Articular chondrocyte of knee joint (primary cell): ENCODE results near the gene LYZL4. TPM values are rescaled to one million over a fixed set of nuclear protein-coding genes. Genes with fewer than 3 reads are reported as not detected.

ENCODE experiments used
- total RNA-seq: library from RNA; depleted of rRNA; stranded (reverse); fragments of >200 nt; gene quantifications from 2 replicates; pipeline ENCODE4 v1.2.3, GENCODE V29; 2012

Gene LYZL4, protein sequence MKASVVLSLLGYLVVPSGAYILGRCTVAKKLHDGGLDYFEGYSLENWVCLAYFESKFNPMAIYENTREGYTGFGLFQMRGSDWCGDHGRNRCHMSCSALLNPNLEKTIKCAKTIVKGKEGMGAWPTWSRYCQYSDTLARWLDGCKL
- not detected in 2 replicates for total RNA-seq

DNA sequence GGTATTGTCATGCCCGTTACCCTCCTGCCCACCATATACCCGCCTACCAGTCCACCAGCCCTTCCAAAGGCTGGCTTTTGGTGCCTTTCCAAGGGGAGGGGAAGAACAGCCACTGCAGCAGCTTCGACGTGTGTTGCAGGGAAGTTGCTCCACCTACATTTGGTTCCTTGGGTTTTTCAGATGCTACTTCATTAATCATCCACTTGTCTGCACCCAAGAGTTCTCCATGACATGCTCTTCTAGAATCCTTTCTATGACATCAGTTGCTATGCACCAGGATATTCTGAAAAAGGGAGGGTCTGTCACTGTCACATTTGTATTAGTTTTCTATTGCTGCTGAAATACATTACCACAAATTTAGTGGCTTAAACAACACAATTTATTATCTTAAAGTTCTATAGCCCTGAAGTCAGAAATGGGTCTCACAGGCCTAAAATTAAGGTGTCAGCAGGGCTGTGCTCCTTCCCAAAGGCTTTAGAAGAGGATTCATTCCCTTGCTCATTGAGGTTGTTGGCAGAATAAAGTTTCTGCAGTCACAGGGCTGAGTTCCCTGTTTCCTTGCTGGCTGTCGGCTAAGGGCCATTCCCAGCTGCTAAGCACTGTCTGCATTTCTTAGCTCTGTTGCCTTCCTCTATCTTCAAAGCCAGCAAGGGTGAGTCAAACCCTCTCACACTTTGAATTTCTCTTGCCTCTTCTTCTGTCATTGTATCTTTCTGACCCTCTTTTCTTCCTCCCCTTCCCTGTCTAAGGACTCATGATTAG is at the start of gene LYZL4:
Gene LYZL4, minus strand, starts transcription at position 241 of the 762 bp plus-strand sequence. CDS start 3,359 bp downstream, outside the sequence.

Other genes with a start within 250 kb of the LYZL4 start
- 0.13 TPM in 1 of 2 replicates, not detected in the other for gene CCK, start 144.4 kb downstream of the LYZL4 start, total RNA-seq
- gene VIPR1, start 92.0 kb upstream of the LYZL4 start, total RNA-seq, result not detected in 2 replicates
- 65.6 and 72.2 TPM in 2 replicates for gene SEC22C, start 171.4 kb upstream of the LYZL4 start, total RNA-seq
- 19.6 and 22.6 TPM in 2 replicates for gene SS18L2, start 180.2 kb upstream of the LYZL4 start, total RNA-seq
- 106 and 116 TPM in 2 replicates for gene NKTR, start 190.1 kb upstream of the LYZL4 start, total RNA-seq
- 29.2 and 33.2 TPM in 2 replicates for gene ZBTB47, start 243.1 kb upstream of the LYZL4 start, total RNA-seq